ENCODE data around the gene TMEM245.

The TMEM245 gene

DNA sequence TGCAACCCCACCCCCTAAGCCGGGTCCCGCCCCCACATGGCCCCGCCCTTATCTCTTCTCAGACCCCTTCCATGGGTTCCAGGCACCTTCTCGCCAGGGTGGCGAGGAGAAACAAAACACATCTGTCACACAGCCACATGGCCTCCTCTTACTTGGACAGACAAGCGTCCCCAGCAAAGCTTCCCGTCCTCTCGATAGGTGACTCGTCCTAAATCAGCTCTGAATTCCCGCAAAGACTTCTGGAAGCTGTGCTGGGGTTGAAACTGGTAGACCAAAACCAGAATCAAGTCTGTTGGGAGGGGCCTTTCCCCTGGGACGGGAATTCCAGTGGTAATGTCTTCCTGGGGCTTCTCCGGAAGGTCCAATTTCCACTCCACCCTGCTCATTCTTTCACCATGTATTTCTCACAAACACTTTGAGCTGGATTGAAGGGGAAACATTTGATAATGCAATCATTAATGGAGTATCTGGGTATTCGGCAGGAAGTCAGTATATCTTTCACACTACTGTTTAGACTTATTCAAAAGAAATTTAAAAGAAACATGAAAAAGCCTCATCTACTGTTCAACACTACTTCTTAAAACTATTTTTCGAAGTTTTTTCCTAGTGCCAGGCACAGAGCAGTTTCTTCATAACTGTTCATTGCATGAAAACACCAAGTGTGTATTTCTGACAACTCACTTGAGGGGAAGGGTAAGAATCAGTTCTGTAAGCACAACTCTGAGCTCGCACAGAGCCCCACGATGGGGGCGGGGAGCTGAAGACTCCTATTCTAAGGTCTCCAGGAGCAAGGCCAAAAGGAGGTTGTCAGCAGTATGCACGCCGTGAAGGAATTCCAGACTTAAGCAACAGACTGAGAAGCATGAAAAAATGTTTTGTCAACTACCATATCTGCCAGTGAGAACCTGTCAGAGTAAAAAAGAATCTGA is 105.8 kb downstream of the TMEM245 start:
- peak overlapping the region; percentile 41 for H3K9ac ChIP-seq (ENCODE audit: low read length)
- no peaks in the 10 kb centered on the region for H3K36me3 ChIP-seq (ENCODE audit: control insufficient read depth, insufficient read depth, low read length)
- peaks cover 8% of the 10 kb centered on the region for H3K4me1 ChIP-seq (ENCODE audit: control insufficient read depth, insufficient read depth, low read length)
- no peaks in the 10 kb centered on the region for H3K9me3 ChIP-seq (ENCODE audit: control insufficient read depth, low read length)
- H3K27me3 ChIP-seq (ENCODE audit: control insufficient read depth, insufficient read depth, low read length) = no peaks in the 10 kb centered on the region
- H3K4me3 ChIP-seq (ENCODE audit: low read length) = no peak overlapping the region

DNA sequence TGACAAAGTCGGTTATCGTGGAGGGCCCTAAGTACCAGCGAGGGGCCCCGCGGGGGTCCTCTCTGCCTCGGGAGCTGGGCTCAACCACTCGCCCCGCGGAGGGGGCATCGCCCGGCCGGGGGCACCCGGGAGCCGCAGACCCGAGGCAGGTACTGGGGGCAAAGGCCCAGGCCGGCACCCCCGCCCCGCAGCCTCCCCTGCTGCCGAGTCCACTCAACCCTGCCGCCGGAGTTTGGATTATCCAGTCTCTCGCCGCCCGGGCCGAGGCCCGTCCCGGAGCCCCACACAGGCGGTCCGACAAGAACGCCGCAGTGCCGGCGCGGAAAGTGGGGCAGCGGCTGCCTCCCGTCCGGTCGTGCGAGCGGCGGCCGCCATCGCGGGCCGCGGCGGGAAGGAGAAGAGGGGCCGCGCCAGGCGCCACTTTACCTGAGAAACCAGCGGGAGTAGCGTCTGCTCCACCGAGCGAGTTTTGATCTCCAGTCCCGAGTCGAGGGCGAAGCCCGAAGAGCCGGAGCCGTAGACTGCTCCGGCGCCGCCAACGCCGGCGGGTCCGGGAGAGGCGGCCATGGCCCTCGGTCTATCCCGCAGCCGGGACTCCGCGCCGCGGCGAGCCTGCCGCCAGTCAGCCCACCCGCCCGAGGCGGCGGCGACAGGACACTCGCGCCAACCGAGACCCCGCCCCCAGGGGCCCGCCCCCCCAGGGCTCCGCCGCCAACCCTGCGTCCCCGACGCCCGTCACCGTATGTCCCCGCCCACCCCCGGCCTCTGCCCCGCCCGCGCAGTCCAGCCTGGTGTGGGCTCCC is 106.7 kb downstream of the TMEM245 start, which contains the start of gene CTNNAL1:
TSS of gene CTNNAL1 (minus strand) at position 624 of the 803 bp plus-strand sequence. CDS start at position 567, 57 bp downstream.
- H3K36me3 ChIP-seq (ENCODE audit: control insufficient read depth, insufficient read depth, low read length) = no peaks in the 10 kb centered on the region
- no peaks in the 10 kb centered on the region for H3K27me3 ChIP-seq (ENCODE audit: control insufficient read depth, insufficient read depth, low read length)
- peak within 1 kb of the TSS; percentile 73 for H3K9ac ChIP-seq (ENCODE audit: low read length)
- peak within 1 kb of the TSS; percentile 42 for H3K4me3 ChIP-seq (ENCODE audit: low read length)
- H3K9me3 ChIP-seq (ENCODE audit: control insufficient read depth, low read length) = no peaks in the 10 kb centered on the region
- H3K4me1 ChIP-seq (ENCODE audit: control insufficient read depth, insufficient read depth, low read length) = peaks cover 8% of the 10 kb centered on the region

DNA sequence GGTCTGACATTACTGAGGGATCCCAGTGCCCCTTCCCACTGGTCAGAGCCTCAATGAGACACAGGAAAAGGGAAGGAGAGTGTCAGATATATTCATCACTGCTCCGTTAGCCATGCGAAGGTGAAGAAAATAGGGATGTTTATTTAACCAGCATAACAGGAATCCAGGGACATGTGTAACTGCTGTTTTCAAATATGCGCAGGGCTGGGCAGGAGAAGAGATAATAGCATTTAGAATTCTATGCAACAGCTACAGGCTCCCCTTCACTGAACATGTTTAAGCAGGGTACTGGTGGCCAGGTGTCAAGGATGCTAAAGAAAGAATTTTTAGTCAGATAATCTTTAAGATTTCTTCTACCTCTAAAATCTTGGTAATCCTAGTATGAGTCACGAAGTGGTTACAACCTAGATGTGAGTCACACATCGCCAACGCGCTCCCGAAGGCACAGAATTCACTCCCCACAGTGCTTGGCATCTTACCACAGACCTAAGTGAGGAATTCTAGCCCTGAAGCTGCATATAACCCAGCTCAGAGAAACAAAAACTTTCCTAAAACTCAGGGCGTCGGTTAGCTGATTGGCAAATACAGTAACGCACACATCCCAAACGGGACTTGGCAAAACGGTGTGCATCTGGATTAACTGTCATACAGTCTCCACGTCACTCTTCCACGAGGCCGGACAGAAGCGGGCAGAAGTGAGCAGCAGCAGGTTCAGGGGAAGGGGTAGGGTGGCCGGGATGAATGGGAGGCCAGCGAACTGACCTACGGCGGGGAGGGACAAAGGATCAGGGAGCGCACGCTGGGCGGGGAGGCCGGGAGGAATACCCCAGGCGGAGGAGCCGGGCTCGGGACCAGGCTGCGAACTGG is 107.5 kb downstream of the TMEM245 start:
- H3K9ac ChIP-seq (ENCODE audit: low read length) = peak overlapping the region; percentile 73
- no peaks in the 10 kb centered on the region for H3K9me3 ChIP-seq (ENCODE audit: control insufficient read depth, low read length)
- H3K36me3 ChIP-seq (ENCODE audit: control insufficient read depth, insufficient read depth, low read length) = no peaks in the 10 kb centered on the region
- H3K27me3 ChIP-seq (ENCODE audit: control insufficient read depth, insufficient read depth, low read length) = no peaks in the 10 kb centered on the region
- peaks cover 8% of the 10 kb centered on the region for H3K4me1 ChIP-seq (ENCODE audit: control insufficient read depth, insufficient read depth, low read length)
- H3K4me3 ChIP-seq (ENCODE audit: low read length) = peak overlapping the region; percentile 42

DNA sequence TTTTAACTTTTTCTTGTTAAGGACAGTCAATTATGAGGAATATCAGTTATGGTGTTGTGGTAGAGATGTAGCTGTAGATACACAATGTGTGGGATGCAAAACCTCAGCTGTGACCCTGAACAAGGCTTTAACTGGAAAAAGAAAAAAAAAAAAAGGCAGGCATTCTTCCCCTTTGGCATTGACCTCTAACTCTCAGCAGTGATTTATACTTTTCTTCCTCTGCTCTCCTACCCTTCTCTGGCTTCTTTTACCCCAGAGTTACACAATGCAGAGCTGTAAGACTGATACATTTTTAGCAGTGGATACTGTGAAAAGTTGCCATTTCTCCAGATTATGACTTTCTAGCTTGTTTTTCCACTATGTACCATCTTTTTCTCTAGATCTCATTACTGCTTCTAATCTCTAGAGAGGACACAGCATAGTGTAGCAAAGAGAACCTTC is 108.5 kb downstream of the TMEM245 start:
- Histone ChIP-seq H3K36me3 (ENCODE audit: control insufficient read depth, insufficient read depth, low read length) (no peaks in the 10 kb centered on the region), H3K4me3 (ENCODE audit: low read length) (no peak overlapping the region), H3K4me1 (ENCODE audit: control insufficient read depth, insufficient read depth, low read length) (peaks cover 8% of the 10 kb centered on the region), H3K27me3 (ENCODE audit: control insufficient read depth, insufficient read depth, low read length) (no peaks in the 10 kb centered on the region), H3K9me3 (ENCODE audit: control insufficient read depth, low read length) (no peaks in the 10 kb centered on the region), H3K9ac (ENCODE audit: low read length) (no peak overlapping the region)

DNA sequence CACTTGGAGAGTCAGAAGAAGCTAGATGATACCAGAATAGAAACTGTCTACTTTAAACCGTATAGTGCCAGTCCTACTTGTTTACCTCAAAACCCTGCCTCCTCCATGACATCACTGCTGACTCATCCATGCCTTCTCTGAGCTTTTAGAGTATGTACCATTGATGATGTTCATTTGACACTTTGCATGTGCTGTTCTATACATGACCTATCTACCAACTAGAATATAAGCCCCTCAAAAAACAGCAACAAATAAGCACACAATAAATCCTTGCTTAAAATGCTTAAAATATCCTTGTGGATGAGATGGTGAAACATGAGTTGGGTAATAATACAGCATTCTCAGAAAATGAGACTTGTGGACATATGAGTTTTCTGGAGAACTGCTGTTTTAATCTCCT is 109.0 kb downstream of the TMEM245 start:
- no peak overlapping the region for H3K4me3 ChIP-seq (ENCODE audit: low read length)
- H3K9ac ChIP-seq (ENCODE audit: low read length) = no peak overlapping the region
- H3K4me1 ChIP-seq (ENCODE audit: control insufficient read depth, insufficient read depth, low read length) = peaks cover 8% of the 10 kb centered on the region

DNA sequence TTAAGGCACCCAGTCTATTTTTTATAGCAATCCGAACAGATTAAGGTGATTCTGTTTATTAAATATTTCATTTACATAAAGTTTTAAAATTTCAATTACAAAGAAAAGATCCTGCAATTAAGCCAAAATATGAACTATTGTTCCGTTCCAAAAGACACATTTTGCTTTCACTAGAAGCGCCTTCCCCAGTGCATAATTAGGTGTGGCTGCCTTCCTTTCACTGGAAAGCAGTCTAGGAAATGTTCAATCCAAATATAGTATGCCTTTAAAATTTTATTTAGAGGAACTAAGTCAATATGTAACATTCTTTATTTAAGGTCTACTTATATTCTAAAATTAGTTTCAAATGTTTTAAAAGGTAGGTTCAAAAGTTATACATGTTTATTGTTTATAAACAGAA is 114.1 kb downstream of the TMEM245 start:
- H3K36me3 ChIP-seq (ENCODE audit: control insufficient read depth, insufficient read depth, low read length) = no peaks in the 10 kb centered on the region
- no peak overlapping the region for H3K4me3 ChIP-seq (ENCODE audit: low read length)
- H3K27me3 ChIP-seq (ENCODE audit: control insufficient read depth, insufficient read depth, low read length) = no peaks in the 10 kb centered on the region
- H3K9ac ChIP-seq (ENCODE audit: low read length) = no peak overlapping the region
- no peaks in the 10 kb centered on the region for H3K4me1 ChIP-seq (ENCODE audit: control insufficient read depth, insufficient read depth, low read length)
- no peaks in the 10 kb centered on the region for H3K9me3 ChIP-seq (ENCODE audit: control insufficient read depth, low read length)

More for the DNA sequence above, 109.0 kb downstream of the TMEM245 start:
- no peaks in the 10 kb centered on the region for H3K36me3 ChIP-seq (ENCODE audit: control insufficient read depth, insufficient read depth, low read length)
- H3K27me3 ChIP-seq (ENCODE audit: control insufficient read depth, insufficient read depth, low read length) = no peaks in the 10 kb centered on the region
- H3K9me3 ChIP-seq (ENCODE audit: control insufficient read depth, low read length) = no peaks in the 10 kb centered on the region

DNA sequence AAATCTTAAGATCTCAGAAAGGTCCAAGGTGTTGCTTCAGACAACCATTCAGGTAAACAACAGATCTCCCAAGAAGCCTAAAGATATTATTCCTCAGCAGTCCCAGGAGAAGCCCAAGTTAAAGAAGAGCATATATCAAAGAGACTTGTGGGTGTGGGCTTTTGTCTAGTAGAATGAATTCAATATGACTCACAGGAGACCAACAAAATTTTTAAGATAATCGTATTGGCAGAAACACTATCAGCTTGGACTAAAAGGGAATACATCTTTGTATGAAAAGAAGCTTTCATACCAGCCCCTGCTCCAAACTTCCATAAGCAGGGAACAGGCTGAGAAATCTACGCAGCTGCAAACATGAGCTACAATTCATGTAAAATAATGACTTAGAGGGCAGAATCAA is 116.6 kb downstream of the TMEM245 start:
- Histone ChIP-seq H3K36me3 (ENCODE audit: control insufficient read depth, insufficient read depth, low read length) (no peaks in the 10 kb centered on the region), H3K4me3 (ENCODE audit: low read length) (no peak overlapping the region), H3K9ac (ENCODE audit: low read length) (no peak overlapping the region), H3K4me1 (ENCODE audit: control insufficient read depth, insufficient read depth, low read length) (no peaks in the 10 kb centered on the region), H3K27me3 (ENCODE audit: control insufficient read depth, insufficient read depth, low read length) (no peaks in the 10 kb centered on the region), H3K9me3 (ENCODE audit: control insufficient read depth, low read length) (no peaks in the 10 kb centered on the region)

DNA sequence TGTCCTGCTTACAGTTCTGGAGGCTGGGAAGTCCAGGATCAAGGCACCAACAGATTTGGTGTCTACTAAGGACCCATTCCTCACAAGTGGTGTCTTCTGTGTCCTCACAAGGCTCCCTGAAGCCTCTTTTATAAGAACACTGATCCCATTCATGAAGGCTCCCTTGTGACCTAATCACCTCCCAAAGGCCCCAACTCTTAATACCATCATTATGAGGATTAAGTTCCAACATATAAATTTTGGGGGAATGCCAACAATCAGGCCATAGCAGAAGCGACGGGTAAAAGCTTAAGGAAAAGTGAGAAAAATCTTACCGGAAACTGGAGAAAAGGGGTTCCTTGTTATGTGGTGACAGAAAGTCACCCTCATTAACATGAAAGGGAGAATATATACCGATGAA is 117.6 kb downstream of the TMEM245 start:
- Histone ChIP-seq H3K9ac (ENCODE audit: low read length) (no peak overlapping the region), H3K4me3 (ENCODE audit: low read length) (no peak overlapping the region), H3K9me3 (ENCODE audit: control insufficient read depth, low read length) (no peaks in the 10 kb centered on the region), H3K36me3 (ENCODE audit: control insufficient read depth, insufficient read depth, low read length) (no peaks in the 10 kb centered on the region), H3K4me1 (ENCODE audit: control insufficient read depth, insufficient read depth, low read length) (no peaks in the 10 kb centered on the region), H3K27me3 (ENCODE audit: control insufficient read depth, insufficient read depth, low read length) (no peaks in the 10 kb centered on the region)

DNA sequence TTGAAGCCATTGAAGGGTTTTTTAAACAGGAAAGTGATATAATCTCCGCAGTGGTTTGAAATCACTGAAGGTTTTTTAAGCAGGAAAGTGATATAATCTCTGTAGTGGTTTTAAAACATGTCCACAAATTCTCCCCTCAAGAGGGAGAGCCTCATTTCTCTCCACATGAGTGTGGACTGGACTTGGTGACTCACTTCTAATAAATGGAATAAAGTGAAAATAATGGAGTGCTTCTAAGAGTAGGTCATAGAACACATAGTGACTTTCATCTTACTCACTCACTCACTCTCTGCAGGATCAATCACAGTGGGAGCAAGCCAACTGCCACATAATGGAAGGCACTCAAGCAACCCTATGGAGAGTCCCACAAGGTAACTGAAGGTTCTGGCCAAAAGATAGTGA is 118.5 kb downstream of the TMEM245 start:
- no peaks in the 10 kb centered on the region for H3K4me1 ChIP-seq (ENCODE audit: control insufficient read depth, insufficient read depth, low read length)
- no peaks in the 10 kb centered on the region for H3K36me3 ChIP-seq (ENCODE audit: control insufficient read depth, insufficient read depth, low read length)
- no peak overlapping the region for H3K4me3 ChIP-seq (ENCODE audit: low read length)
- no peaks in the 10 kb centered on the region for H3K9me3 ChIP-seq (ENCODE audit: control insufficient read depth, low read length)
- H3K9ac ChIP-seq (ENCODE audit: low read length) = no peak overlapping the region
- H3K27me3 ChIP-seq (ENCODE audit: control insufficient read depth, insufficient read depth, low read length) = no peaks in the 10 kb centered on the region

DNA sequence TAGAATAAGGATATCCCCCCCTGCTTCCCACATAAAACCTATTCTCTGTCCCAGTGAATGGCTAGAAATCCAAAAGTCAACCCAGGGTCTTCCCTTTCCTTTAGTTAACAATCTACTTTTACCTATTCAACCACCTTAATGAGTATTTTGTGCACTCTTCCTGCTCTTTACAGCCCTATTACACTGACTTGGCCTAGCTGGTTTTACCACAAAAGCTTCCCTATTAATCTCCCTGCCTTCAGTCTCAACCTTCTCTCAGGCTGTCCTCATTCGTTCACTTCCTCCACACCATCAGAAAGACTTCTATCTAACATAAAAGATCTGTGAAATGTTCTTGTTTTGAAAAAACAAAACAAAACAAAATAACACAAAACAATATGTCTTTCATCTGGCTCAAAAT is 122.6 kb downstream of the TMEM245 start:
- H3K4me1 ChIP-seq (ENCODE audit: control insufficient read depth, insufficient read depth, low read length) = peaks cover 3% of the 10 kb centered on the region
- H3K9me3 ChIP-seq (ENCODE audit: control insufficient read depth, low read length) = no peaks in the 10 kb centered on the region
- H3K4me3 ChIP-seq (ENCODE audit: low read length) = no peak overlapping the region
- H3K9ac ChIP-seq (ENCODE audit: low read length) = no peak overlapping the region
- H3K36me3 ChIP-seq (ENCODE audit: control insufficient read depth, insufficient read depth, low read length) = no peaks in the 10 kb centered on the region
- H3K27me3 ChIP-seq (ENCODE audit: control insufficient read depth, insufficient read depth, low read length) = no peaks in the 10 kb centered on the region

DNA sequence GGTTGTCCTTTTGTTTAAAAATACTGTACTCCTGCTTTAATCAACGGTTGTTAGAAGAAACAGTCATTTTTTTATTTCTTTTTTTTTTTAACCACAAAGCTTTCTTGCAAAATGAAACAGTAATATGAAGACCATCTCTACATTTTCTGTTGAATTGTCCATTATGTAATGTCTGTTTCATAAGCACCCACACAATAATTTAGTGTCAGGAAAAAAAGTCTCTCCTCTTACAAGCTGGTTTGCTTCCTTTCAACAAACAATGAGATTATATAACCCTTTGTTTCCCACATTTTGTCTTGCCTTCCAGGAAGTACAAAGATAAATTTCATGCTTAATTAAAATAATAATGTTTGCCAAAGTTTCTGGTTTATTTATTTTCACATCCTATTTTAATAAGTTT is 123.1 kb downstream of the TMEM245 start:
- peaks cover 3% of the 10 kb centered on the region for H3K4me1 ChIP-seq (ENCODE audit: control insufficient read depth, insufficient read depth, low read length)

More for the DNA sequence above, 123.1 kb downstream of the TMEM245 start:
- no peaks in the 10 kb centered on the region for H3K36me3 ChIP-seq (ENCODE audit: control insufficient read depth, insufficient read depth, low read length)
- H3K4me3 ChIP-seq (ENCODE audit: low read length) = no peak overlapping the region
- H3K9me3 ChIP-seq (ENCODE audit: control insufficient read depth, low read length) = no peaks in the 10 kb centered on the region
- H3K27me3 ChIP-seq (ENCODE audit: control insufficient read depth, insufficient read depth, low read length) = no peaks in the 10 kb centered on the region
- no peak overlapping the region for H3K9ac ChIP-seq (ENCODE audit: low read length)
